SJSA1 (cell line): ENCODE data around the gene EPB41L2. TPM values are rescaled to one million over a fixed set of nuclear protein-coding genes. Genes with fewer than 3 reads are reported as not detected.
A peak's percentile ranks its signal among the peaks of the same experiment; 100 is the strongest.

Source experiments
- DNase-seq, 2 experiments: peaks; one replicate each; pipeline ENCODE4 v3.0.0-alpha.2; 2015 to 2020; ENCODE audit warnings: low spot score in 2 of 2, low read depth in 1 of 2
- H3K27ac ChIP-seq: fragments of 250-450 bp; sonication (Bioruptor Pico); 2 replicates; pipeline ENCODE4 v1.5.1; 2020; ENCODE audit warnings: mild to moderate bottlenecking, moderate library complexity
- H3K27me3 ChIP-seq: fragments of 250-450 bp; sonication (Bioruptor Pico); replicated peaks from 2 replicates; pipeline ENCODE4 v1.5.1; 2020; ENCODE audit warnings: mild to moderate bottlenecking, moderate library complexity
- H3K36me3 ChIP-seq: fragments of 250-450 bp; sonication (Bioruptor Pico); 2 replicates; pipeline ENCODE4 v1.5.1; 2020; ENCODE audit warnings: mild to moderate bottlenecking
- H3K4me1 ChIP-seq: fragments of 250-450 bp; sonication (Bioruptor Pico); replicated peaks from 2 replicates; pipeline ENCODE4 v1.6.1; 2021; ENCODE audit warnings: mild to moderate bottlenecking
- H3K4me3 ChIP-seq: fragments of 250-450 bp; sonication (Bioruptor Pico); 2 replicates; pipeline ENCODE4 v1.5.1; 2020; ENCODE audit warnings: mild to moderate bottlenecking
- H3K9me3 ChIP-seq: fragments of 250-450 bp; sonication (Bioruptor Pico); replicated peaks from 2 replicates; pipeline ENCODE4 v1.5.1; 2020; ENCODE audit warnings: mild to moderate bottlenecking
- total RNA-seq: library from RNA; depleted of rRNA; stranded (reverse); fragments of >200 nt; shearing (Covaris generic); gene quantifications from 2 replicates; pipeline ENCODE4 v1.2.3, GENCODE V29; 2014

Gene EPB41L2
- total RNA-seq, 1 experiment from 2014 or later, result 73.6 TPM

GRCh38 chr6:131038597-131039344 lies 24.3 kb downstream of the EPB41L2 start:
- no peaks in the 10 kb centered on the region for H3K9me3 ChIP-seq
- no peaks in the 10 kb centered on the region for H3K27me3 ChIP-seq
- DNase-seq, result no peak
- H3K4me1 ChIP-seq, result peaks cover 44% of the 10 kb centered on the region
- peak overlapping the region; percentile 8; the same call in 1 of the 2 replicates for H3K27ac ChIP-seq
- no peak overlapping the region for H3K4me3 ChIP-seq
- H3K36me3 ChIP-seq, result peaks cover 2% of the 10 kb centered on the region; the same call in 1 of the 2 replicates

DNA sequence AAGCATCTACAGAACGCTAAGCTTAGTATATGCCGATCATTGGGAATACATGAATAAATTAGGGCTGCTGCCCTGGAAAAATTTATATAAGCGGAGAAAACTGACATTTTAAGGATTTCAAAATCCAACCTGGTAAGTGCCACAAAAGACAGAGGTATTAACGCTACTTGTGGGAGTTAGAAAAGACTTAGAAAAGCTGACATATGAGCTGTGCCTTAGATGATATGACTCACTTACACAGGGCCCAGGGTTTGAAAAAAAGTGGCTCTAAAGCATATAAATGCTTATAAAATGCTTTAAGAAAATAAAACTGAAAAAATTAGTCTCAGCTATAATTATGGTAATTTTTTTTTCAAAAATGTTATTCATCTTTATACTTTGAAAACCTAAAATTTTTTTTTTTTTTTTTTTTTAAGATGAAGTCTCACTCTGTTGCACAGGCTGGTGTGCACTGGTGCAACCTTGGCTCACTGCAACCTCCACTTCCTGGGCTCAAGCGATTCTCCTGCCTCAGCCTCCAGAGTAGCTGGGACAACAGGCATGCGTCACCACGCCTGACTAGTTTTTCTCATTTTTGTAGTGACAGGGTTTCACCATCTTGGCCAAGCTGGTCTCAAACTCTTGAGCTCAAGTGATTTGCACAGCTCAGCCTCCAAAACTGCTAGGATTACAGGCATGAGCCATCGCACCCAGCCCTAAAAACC lies 25.7 kb downstream of the EPB41L2 start:
- DNase-seq, result no peak
- H3K36me3 ChIP-seq, result peaks cover 2% of the 10 kb centered on the region; the same call in 1 of the 2 replicates
- peaks cover 47% of the 10 kb centered on the region for H3K4me1 ChIP-seq
- no peak overlapping the region for H3K4me3 ChIP-seq
- H3K27me3 ChIP-seq, result no peaks in the 10 kb centered on the region
- no peak overlapping the region for H3K27ac ChIP-seq
- no peaks in the 10 kb centered on the region for H3K9me3 ChIP-seq

- Histone ChIP-seq H3K27me3 (no peaks in the 10 kb centered on the region), H3K36me3 (peaks cover 2% of the 10 kb centered on the region; the same call in 1 of the 2 replicates), H3K27ac (no peak overlapping the region), H3K4me3 (no peak overlapping the region), H3K4me1 (peaks cover 47% of the 10 kb centered on the region), H3K9me3 (no peaks in the 10 kb centered on the region)
- no peak for DNase-seq
Observed at GRCh38 chr6:131036601-131037000, 26.4 kb downstream of the EPB41L2 start.

DNA sequence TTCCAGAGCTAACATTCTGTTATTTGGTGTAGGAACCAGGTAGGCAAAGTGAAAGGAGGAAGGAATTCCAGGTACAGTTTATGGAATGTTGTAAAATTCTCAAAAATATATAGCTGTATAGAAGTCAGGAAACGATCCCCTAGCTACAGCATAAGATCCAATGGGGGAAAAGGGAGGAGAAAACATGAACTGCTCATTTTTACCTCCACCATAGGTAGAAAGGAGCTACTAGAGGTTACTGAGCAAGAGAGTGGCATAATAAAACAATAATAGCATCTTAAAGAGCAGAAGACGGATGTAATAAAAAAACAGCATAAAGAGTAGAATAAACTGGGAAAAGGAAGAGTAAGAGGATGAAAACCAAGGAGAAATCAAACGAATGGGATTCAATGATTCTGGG lies 26.9 kb downstream of the EPB41L2 start:
- H3K27ac ChIP-seq, result no peak overlapping the region
- no peak for DNase-seq
- no peaks in the 10 kb centered on the region for H3K9me3 ChIP-seq
- peaks cover 45% of the 10 kb centered on the region for H3K4me1 ChIP-seq
- no peaks in the 10 kb centered on the region for H3K27me3 ChIP-seq
- H3K36me3 ChIP-seq, result peaks cover 2% of the 10 kb centered on the region; the same call in 1 of the 2 replicates
- no peak overlapping the region for H3K4me3 ChIP-seq

GRCh38 chr6:131035582-131035981 lies 27.5 kb downstream of the EPB41L2 start:
- Histone ChIP-seq H3K4me1 (peaks cover 45% of the 10 kb centered on the region), H3K27me3 (no peaks in the 10 kb centered on the region), H3K27ac (no peak overlapping the region), H3K36me3 (peaks cover 2% of the 10 kb centered on the region; the same call in 1 of the 2 replicates), H3K9me3 (no peaks in the 10 kb centered on the region), H3K4me3 (no peak overlapping the region)
- DNase-seq, result no peak

- no peak overlapping the region for H3K4me3 ChIP-seq
- H3K36me3 ChIP-seq, result peaks cover 2% of the 10 kb centered on the region; the same call in 1 of the 2 replicates
- H3K27ac ChIP-seq, result no peak overlapping the region
- H3K9me3 ChIP-seq, result no peaks in the 10 kb centered on the region
- peaks cover 55% of the 10 kb centered on the region for H3K4me1 ChIP-seq
- DNase-seq, result no peak
- no peaks in the 10 kb centered on the region for H3K27me3 ChIP-seq
Observed at GRCh38 chr6:131033631-131034030, 29.4 kb downstream of the EPB41L2 start.

DNA sequence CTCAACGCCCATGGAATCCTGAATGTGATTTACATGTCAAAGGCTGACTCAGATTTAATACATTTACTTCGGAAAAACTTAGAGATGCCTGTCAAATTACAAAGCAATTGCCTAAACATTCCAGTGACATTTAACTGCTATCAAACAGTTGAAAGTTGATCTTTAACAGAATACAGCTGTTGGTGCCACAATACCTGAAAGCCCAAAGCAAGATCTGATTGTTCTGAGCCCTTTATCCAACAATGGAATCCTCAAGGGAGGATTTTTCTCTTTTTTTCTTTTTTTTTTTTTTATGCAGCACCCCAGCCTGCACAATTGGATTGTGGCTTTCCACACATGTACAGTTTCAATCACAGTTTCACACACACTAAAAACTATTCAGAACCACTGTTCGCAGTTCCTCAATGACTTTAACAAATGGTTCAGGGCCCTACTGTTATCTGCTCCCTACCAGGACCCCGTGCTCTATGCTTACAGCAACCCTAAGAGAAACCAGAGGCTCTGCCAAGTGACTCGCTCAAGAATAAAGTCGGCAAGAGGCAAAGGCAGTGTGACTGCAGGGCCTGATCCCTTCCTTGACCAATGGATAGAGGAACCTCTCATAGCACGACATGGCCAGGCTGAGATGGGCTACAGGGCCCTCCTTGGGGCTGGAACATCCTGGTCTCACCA lies 33.3 kb downstream of the EPB41L2 start:
- Histone ChIP-seq H3K9me3 (no peaks in the 10 kb centered on the region), H3K27me3 (no peaks in the 10 kb centered on the region), H3K36me3 (no peaks in the 10 kb centered on the region; the same call in 1 of the 2 replicates), H3K27ac (peak overlapping the region; percentile 31; the same call in 1 of the 2 replicates), H3K4me3 (no peak overlapping the region), H3K4me1 (peaks cover 56% of the 10 kb centered on the region)
- DNase-seq, result peak in 1 of 2 experiments; percentile 58

DNA sequence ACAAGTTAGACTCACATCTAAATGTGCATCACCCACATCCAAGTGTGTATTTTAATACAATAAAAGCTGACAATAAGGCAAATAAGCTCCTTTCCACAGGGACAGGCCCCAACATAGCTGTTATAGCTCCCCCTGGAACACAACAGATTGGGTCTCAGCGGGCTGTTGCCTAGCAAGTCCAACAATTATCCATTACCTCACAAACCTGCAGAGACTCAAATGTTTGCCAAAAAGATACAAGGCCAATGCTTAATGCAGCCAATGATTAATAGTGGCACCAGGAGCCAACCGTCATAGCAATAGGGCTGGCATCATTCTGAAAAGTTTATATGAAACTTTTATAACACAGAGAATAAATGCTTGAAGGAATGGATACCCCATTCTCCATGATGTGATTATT lies 35.7 kb downstream of the EPB41L2 start:
- Histone ChIP-seq H3K4me1 (peaks cover 57% of the 10 kb centered on the region), H3K27ac (no peak overlapping the region), H3K9me3 (no peaks in the 10 kb centered on the region), H3K36me3 (no peaks in the 10 kb centered on the region), H3K4me3 (no peak overlapping the region), H3K27me3 (no peaks in the 10 kb centered on the region)
- no peak for DNase-seq

- H3K4me3 ChIP-seq, result no peak overlapping the region
- no peak overlapping the region for H3K27ac ChIP-seq
Observed at GRCh38 chr6:131026243-131026642, 36.8 kb downstream of the EPB41L2 start.

GRCh38 chr6:131024565-131024964 lies 38.5 kb downstream of the EPB41L2 start:
- Histone ChIP-seq H3K4me1 (peaks cover 33% of the 10 kb centered on the region), H3K27me3 (no peaks in the 10 kb centered on the region), H3K4me3 (no peak overlapping the region), H3K27ac (peak overlapping the region; percentile 20; the same call in 1 of the 2 replicates), H3K36me3 (no peaks in the 10 kb centered on the region), H3K9me3 (no peaks in the 10 kb centered on the region)
- no peak for DNase-seq

More at GRCh38 chr6:131026243-131026642, 36.8 kb downstream of the EPB41L2 start:
- H3K36me3 ChIP-seq, result no peaks in the 10 kb centered on the region
- H3K9me3 ChIP-seq, result no peaks in the 10 kb centered on the region
- H3K4me1 ChIP-seq, result peaks cover 47% of the 10 kb centered on the region
- no peak for DNase-seq
- H3K27me3 ChIP-seq, result no peaks in the 10 kb centered on the region

DNA sequence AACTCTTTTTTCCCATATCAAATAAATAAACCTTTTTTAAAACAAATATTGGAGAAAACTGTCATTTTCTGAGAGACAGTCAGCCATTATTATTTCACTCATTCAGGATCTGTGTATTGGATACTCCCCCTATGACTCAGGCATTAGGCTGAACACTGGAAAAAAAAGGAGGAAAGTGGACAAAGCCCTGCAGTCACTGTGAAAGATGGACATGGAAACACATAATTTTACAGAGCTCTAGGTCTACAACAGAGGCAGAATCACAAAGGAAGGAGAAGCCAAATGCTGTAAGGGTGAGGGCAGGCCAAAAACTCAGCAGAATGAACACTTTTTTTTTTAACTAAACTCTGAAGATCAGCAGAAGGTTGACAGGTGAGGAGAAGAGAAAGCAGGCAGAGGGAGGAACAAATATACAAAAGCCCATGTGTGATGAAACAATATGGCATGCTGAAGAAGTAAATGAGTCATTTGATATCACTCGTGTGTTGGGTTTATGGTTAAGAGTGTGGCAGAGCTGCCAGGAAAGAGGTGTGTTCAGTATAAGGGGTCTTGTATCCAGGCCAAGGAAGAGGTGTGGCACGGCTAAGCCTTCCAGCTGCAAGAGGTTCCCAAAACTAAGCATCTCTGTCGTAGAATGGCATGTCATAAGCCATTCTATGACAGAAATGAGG lies 39.1 kb downstream of the EPB41L2 start:
- no peaks in the 10 kb centered on the region for H3K9me3 ChIP-seq

DNA sequence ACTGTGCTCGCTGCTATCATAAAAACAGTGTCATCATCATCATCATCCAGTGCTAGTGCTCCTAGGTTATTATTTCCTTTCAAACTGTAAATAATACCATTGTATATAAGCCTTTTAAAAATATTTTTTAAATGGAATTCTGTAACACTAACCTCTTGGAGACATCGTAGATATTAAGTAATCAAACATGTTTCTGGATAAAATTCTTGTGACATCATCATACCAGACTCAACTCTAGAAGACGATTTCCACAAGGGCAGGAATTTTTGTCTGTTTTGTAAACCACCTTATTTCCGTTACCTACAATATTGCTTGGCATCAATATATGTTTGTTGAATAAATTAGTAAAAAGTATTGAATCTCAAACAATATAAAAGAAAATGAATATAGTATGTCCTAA lies 40.4 kb downstream of the EPB41L2 start:
- DNase-seq, result no peak

More for the DNA sequence above, 39.1 kb downstream of the EPB41L2 start:
- DNase-seq, result peak in 1 of 2 experiments; percentile 57
- peaks cover 27% of the 10 kb centered on the region for H3K4me1 ChIP-seq
- H3K36me3 ChIP-seq, result no peaks in the 10 kb centered on the region
- peak overlapping the region; percentile 20 for H3K27ac ChIP-seq
- no peaks in the 10 kb centered on the region for H3K27me3 ChIP-seq
- no peak overlapping the region for H3K4me3 ChIP-seq

DNA sequence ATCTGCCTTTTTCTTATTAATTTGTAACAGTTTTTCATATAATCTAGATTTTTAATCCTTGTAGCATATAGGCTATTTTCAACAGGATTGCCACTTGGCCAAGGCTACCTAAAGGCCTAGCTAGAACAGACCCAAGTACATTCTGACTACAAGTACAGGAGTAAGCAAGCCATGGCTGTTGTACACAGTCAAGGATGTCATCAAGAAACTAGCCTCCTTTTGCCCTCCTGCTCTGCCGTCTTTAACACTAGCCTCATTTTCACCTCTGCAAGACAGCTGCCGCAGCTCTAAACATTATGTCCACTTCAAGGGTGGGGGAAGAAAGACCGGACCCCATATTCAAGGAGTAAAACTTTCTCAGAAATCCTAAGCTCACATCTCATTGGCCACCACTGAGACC lies 45.1 kb downstream of the EPB41L2 start:
- no peak for DNase-seq

More for the DNA sequence above, 40.4 kb downstream of the EPB41L2 start:
- Histone ChIP-seq H3K4me3 (no peak overlapping the region), H3K9me3 (no peaks in the 10 kb centered on the region), H3K27me3 (no peaks in the 10 kb centered on the region), H3K27ac (no peak overlapping the region), H3K36me3 (no peaks in the 10 kb centered on the region), H3K4me1 (peaks cover 24% of the 10 kb centered on the region)

More for the DNA sequence above, 45.1 kb downstream of the EPB41L2 start:
- Histone ChIP-seq H3K27me3 (no peaks in the 10 kb centered on the region), H3K36me3 (peaks cover 3% of the 10 kb centered on the region; the same call in 1 of the 2 replicates), H3K9me3 (no peaks in the 10 kb centered on the region), H3K27ac (no peak overlapping the region), H3K4me1 (peaks cover 40% of the 10 kb centered on the region), H3K4me3 (no peak overlapping the region)
